Neutrophil (primary cell): Measurements from ENCODE around the gene SP110.

Source experiments
- H3K27ac ChIP-seq: fragments of 200-600 bp; sonication (generic); 2 replicates; pipeline ENCODE4 v1.5.1; 2016; ENCODE audit warnings: mild to moderate bottlenecking, moderate library complexity
- H3K27me3 ChIP-seq: fragments of 200-600 bp; sonication (generic); 2 replicates; pipeline ENCODE4 v1.6.0; 2016; ENCODE audit warnings: mild to moderate bottlenecking
- H3K36me3 ChIP-seq: fragments of 200-600 bp; sonication (generic); 2 replicates; pipeline ENCODE4 v1.5.1; 2017
- H3K4me1 ChIP-seq, 2 experiments: fragments of 200-600 bp in 1 of 2; sonication (generic) in 1 of 2; 1 replicate in 1 of 2; 2 replicates in 1 of 2; pipeline versions ENCODE4 v1.5.1 to v1.6.1; 2013 to 2016; ENCODE audit warnings: low read depth in 1 of 2, low read length in 1 of 2, mild to moderate bottlenecking in 1 of 2, moderate library complexity in 1 of 2; ENCODE audit not compliant: control insufficient read depth in 1 of 2, insufficient read depth in 1 of 2
- H3K4me3 ChIP-seq, 2 experiments: fragments of 200-600 bp in 1 of 2; sonication (generic) in 1 of 2; 1 replicate in 1 of 2; 2 replicates in 1 of 2; pipeline ENCODE4 v1.5.1; 2013 to 2016; ENCODE audit warnings: low read depth in 1 of 2, low read length in 1 of 2, mild to moderate bottlenecking in 1 of 2, moderate library complexity in 1 of 2
- H3K9me3 ChIP-seq: fragments of 200-600 bp; sonication (generic); 2 replicates; pipeline ENCODE4 v1.5.1; 2016
- CTCF ChIP-seq: fragments of 200-600 bp; sonication (generic); IDR thresholded peaks from 2 replicates; pipeline ENCODE4 v1.5.1; 2016; ENCODE audit warnings: antibody characterized with exemption

SP110 gene

GRCh38 chr2:230170532-230170931 is 49.3 kb downstream of the SP110 start:
- peak overlapping the region; percentile 65 for H3K27ac ChIP-seq
- TF ChIP-seq CTCF, result no peak
- no peak overlapping the region for H3K4me3 ChIP-seq
- no peaks in the 10 kb centered on the region for H3K9me3 ChIP-seq
- no peaks in the 10 kb centered on the region for H3K27me3 ChIP-seq
- H3K36me3 ChIP-seq, result peaks cover 99% of the 10 kb centered on the region
- peaks cover 11 to 15% of the 10 kb centered on the region in 2 experiments for H3K4me1 ChIP-seq

GRCh38 chr2:230166557-230167170 is 53.1 kb downstream of the SP110 start:
- Histone ChIP-seq H3K36me3 (peaks cover 77% of the 10 kb centered on the region), H3K27me3 (no peaks in the 10 kb centered on the region), H3K27ac (no peak overlapping the region), H3K9me3 (no peaks in the 10 kb centered on the region), H3K4me3 (no peak overlapping the region), H3K4me1 (peaks cover 11 to 15% of the 10 kb centered on the region in 2 experiments)
- TF ChIP-seq CTCF, result no peak

- Histone ChIP-seq H3K9me3 (no peaks in the 10 kb centered on the region), H3K4me3 (no peak overlapping the region), H3K27me3 (no peaks in the 10 kb centered on the region), H3K36me3 (peaks cover 58% of the 10 kb centered on the region), H3K27ac (no peak overlapping the region), H3K4me1 (peaks cover 5 to 9% of the 10 kb centered on the region in 2 experiments)
- TF ChIP-seq CTCF, result no peak
These were observed 55.6 kb downstream of the SP110 start for GRCh38 chr2:230164139-230164538.

GRCh38 chr2:230162981-230163380 is 56.8 kb downstream of the SP110 start:
- Histone ChIP-seq H3K4me1 (peaks cover 5 to 9% of the 10 kb centered on the region in 2 experiments), H3K27me3 (no peaks in the 10 kb centered on the region), H3K9me3 (no peaks in the 10 kb centered on the region), H3K4me3 (no peak overlapping the region), H3K27ac (no peak overlapping the region), H3K36me3 (peaks cover 46% of the 10 kb centered on the region)
- TF ChIP-seq CTCF, result no peak

GRCh38 chr2:230161184-230161583 is 58.6 kb downstream of the SP110 start:
- Histone ChIP-seq H3K4me3 (no peak overlapping the region), H3K27me3 (no peaks in the 10 kb centered on the region), H3K4me1 (peaks cover 17 to 26% of the 10 kb centered on the region in 2 experiments), H3K9me3 (no peaks in the 10 kb centered on the region), H3K36me3 (peaks cover 29% of the 10 kb centered on the region), H3K27ac (no peak overlapping the region)
- TF ChIP-seq CTCF, result no peak
